Measurements from ENCODE around the gene SHISAL1.

SHISAL1 gene

GRCh38 chr22:44196241-44196640, 116.5 kb downstream of the SHISAL1 start:
- CTCF ChIA-PET, result no interaction called here
- no peak for DNase-seq (ENCODE audit: low spot score)
- H3K27ac ChIP-seq, result no peak overlapping the region
- POLR2A ChIA-PET (ENCODE audit: low non-redundant PET), result no interaction called here
- TF ChIP-seq CTCF (conservative IDR thresholded peaks at IDR 0.05; ENCODE audit: low read depth), result no peak

- ChIA-PET POLR2A (ENCODE audit: low non-redundant PET) (no interaction called here), CTCF (interaction anchor here (0.6 kb wide), 2 partner anchors 22 to 37 kb away, joined by 3 to 5 read pairs; no protein-coding TSS in a partner anchor)
- no peak for TF ChIP-seq CTCF (conservative IDR thresholded peaks at IDR 0.05; ENCODE audit: low read depth)
- H3K27ac ChIP-seq, result no peak overlapping the region
- DNase-seq (ENCODE audit: low spot score), result no peak
Observed at GRCh38 chr22:44195189-44195871, 117.4 kb downstream of the SHISAL1 start.

- DNase-seq (ENCODE audit: low spot score), result no peak
- H3K27ac ChIP-seq, result no peak overlapping the region
- ChIA-PET CTCF (no interaction called here), POLR2A (ENCODE audit: low non-redundant PET) (no interaction called here)
- no peak for TF ChIP-seq CTCF (conservative IDR thresholded peaks at IDR 0.05; ENCODE audit: low read depth)
Observed at GRCh38 chr22:44194569-44194968, 118.2 kb downstream of the SHISAL1 start.

Data from RWPE1 (cell line).